ENCODE data around the gene TIAM2.

Gene TIAM2

DNA sequence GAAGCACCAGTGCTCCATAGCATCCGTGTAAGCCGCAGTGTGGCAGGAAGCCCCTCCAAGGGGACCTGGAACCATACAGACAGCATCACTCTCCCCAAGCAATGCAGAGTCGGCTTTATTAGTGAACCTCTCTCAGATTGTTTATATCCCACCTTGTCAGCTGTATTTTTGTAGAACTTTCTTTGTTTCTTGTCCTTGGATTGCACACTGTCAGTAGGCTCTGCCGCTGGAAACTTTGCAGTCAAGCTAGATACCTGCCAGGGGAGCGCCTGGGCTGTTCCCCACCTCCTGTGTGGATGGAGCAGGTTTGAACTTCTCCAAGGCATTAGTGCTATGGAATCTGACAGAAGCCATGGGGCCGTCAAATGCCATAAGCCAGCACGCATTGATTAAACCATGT is 250.1 kb downstream of the TIAM2 start:
- DNase-seq, result no peak

DNA sequence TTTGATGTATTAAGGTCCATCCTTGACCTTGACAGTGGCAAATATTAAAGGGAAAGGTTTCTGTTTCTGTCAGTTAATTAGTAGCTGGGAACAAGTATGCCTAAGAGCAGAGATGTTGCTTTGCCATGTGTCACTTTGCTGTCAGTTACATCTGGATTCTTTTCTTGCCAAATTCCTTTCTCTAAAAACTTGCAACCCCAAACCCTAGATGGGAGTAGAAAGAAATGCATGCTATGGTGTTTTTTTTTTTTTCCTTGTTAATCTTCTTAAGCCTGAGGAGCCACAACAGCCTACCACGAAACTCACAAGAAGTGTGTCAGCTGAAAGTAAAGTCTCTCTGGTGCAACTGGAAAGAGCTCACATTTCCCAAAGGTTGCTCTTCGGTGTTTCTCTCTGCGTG is 250.7 kb downstream of the TIAM2 start:
- no peak for DNase-seq

DNA sequence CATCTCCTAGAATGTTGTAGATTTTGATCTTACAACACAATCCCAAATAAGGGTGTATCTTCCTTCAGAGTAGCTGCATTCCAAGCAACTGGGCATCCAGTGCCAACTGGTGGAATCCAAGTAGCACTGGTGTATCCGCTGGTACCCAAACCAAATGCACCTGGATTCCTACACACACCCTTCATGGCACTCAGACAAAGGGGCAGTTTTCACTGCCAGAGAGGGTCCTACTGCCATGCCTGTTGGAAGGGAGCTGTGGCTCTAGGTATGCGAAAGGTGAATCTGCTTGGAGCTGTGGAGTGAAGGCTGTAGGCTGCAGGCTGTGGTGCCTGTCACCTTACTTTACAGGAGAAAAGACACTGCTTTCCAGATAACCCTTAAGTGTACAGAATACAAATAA is 251.7 kb downstream of the TIAM2 start:
- no peak for DNase-seq

DNA sequence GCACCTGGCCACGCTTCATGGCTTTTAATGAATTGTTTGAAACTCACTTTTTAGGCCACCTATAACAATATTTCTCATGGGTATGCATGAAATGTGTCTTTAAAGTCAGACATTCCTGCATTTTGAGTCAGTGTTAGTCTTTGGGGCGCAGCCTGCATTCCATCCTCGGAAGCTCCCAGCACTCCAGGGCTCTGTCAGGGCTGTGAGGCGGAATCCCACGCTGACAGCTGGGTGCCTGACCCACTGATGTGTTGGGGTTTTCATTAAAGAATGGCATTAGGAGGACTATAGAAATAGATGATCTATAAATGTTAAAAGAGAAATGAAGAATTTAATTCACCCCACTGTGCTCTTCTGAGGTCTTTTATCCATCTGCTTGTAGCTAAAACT is 252.5 kb downstream of the TIAM2 start:
- DNase-seq, result no peak

DNA sequence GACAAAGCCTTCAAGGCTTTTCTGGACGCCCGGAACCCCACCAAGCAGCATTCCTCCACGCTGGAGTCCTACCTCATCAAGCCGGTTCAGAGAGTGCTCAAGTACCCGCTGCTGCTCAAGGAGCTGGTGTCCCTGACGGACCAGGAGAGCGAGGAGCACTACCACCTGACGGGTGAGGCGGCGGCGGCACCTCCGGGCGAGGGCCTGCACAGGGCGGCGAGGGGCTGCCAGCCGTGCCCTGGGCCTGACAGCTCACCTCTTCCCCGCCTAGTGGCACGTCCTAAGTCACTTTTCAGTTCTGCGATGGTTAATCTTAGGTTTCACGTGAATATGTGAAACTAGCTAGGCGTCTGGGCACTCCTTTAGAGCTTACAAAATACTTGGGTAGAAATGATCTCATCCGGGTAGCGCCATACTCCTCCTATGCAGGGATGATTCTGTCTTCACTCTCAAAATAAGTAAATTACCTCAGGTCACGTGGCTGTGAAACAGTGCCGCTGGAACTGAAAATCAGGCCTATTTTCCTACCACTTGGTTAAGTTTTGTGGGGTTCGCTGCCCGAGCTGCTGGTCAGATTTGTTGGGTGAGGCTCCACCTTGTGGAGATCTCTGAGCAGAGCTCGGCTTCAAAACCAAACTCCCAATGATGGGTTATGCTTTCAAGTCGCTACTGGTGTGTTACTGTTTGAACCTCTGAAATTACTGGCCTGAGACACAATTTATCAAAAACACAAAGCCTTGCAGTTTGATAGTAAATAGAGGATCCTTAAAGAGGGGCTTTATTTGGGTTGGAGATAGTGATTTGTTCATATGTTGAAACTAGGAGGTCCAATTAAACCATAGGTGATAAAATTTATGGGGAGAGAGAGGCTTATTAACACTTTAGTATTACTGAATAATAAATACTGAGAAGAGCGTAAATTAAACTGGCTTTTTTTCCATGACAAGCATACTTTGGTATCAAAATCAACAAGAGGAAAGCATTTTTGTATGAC is 253.2 kb downstream of the TIAM2 start:
- no peak for DNase-seq

DNA sequence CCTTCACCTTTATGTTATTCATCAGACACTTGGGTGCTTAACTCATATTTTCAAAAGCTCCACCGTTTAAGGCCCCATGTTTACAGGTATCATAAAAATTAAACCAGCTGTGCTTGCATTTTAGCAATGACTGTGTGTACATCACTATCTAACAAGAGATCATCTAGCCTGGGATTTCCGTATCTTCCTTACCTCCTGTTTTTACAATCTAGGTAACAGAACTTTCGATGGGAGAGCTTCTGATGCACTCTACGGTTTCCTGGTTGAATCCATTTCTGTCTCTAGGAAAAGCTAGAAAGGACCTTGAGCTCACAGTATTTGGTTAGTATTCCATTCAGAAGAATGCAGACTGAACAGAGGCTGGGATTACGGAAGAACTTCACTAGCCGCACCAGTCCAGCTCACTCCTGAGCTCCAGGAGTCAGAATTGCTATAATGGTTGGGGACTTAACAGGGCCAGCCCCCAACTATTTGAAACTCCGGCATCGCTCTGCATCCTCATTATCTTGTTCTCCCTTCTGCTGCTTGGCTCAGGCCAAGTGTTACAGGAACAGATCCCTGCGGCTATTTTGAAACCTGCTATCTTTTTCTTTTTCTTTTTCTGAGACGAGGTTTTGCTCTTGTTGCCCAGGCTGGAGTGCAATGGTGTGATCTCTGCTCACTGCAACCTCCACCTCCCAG is 255.7 kb downstream of the TIAM2 start:
- DNase-seq, result no peak

DNA sequence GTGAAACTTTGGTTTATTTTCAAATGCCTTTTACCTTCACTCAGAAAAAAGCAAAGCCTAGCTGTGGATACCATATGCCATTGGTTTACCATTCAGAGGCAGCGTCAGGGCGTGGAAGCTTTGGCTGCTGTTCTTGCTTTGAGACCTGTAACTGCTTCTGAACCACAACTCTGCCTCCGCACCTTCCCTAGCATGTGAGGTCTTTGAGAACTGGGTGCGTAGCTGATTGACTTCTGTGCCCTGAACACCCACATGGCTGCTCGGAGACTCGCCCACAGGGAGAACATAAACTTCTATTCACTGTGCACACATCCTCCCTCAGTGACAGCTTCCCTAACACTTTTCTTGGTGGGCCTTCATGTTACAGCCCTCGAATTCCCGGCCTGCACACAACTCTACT is 257.5 kb downstream of the TIAM2 start:
- no peak for DNase-seq

DNA sequence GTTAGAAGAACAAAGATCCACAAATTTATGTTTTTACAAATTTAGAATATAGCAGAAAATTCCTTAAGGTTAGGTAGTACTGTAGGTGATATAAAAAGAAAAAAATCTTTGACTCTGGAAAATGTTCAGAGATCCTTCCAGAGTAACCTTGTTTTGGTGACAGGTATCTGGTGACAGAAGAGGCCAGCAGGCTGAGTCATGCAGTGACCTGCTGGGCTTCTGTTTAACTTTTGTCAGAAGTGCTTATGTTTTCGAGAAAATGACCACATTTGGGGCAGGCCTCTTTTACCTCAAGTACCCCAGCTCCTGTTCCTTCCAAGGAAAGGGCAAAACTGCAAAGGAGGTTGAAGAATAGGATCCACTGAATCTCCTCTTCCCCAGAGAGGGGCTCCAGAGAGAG is 258.2 kb downstream of the TIAM2 start:
- DNase-seq, result no peak

DNA sequence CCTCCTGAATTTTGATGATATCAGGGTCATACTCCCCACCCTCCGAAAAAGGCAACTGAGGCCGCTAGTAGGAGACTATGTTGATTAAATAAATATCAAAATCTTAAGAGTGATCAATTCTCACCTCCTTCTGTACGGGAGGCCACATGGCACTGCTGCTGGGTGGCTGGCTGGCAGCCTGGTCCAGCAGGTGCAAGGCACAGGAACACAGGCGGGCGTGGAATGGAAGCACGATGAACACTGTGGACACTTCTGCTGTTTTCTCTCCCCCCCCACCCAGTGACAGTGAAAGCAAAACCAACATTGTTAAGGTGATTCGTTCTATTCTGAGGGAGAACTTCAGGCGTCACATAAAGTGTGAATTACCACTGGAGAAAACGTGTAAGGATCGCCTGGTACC is 259.0 kb downstream of the TIAM2 start:
- no peak for DNase-seq

DNA sequence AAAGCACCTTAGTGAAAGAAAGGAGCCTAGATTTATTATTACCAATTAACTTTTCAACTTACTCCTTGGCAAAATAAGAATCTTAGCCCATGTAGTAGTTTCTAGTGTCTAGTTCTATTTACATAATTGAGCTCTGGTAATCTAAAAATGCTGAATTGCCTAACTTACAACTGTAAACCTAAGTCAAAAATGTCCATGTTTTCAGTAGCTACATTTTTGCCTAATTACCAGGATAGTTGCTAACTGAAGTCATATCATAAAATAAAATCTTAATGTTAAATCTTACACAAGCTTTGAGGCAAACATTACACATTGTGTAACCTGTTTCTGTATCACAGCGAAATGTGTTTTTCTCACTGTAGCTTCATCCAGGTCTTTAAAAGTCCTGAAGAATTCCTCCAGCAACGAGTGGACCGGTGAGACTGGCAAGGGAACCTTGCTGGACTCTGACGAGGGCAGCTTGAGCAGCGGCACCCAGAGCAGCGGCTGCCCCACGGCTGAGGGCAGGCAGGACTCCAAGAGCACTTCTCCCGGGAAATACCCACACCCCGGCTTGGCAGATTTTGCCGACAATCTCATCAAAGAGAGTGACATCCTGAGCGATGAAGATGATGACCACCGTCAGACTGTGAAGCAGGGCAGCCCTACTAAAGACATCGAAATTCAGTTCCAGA is 261.1 kb downstream of the TIAM2 start:
- no peak for DNase-seq

DNA sequence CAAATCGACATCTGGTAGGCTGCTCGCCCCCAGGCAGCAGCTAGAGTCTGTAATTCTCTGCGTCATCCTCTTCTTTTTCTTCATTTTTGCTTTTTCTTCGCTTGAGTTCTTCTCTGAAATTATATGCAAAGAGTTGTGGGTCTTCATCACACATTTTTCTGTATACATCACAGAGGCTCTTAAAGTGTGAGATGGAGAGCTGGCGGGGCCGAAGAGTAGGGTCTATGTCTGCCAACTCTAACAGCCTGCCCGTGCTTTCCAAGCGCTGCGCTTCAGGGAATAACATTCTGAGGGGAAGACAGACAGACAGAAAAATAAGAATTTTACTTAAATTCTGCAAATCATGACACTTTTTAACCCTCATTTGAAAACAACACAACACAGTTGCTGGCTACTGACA is 262.7 kb downstream of the TIAM2 start:
- DNase-seq, result no peak

DNA sequence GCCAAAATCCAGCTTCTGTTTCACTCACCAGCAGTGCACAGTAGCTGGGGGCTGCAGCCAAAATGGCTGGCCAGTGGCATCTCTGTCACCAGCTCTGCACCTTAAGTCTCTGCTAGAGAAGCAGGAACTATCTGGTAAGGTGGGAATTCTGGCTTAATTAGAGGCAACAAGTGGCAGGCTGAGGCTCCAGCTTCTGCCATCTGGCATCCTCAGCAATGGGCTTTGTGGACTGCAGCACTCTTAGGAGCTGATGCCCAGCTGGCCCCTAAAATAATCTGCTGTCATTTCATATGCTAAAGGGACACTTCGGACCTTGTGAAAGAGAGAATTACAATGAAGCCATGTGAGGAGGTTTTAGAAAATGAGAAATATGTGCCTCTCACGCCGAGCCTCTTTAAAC is 264.1 kb downstream of the TIAM2 start:
- no peak for DNase-seq

DNA sequence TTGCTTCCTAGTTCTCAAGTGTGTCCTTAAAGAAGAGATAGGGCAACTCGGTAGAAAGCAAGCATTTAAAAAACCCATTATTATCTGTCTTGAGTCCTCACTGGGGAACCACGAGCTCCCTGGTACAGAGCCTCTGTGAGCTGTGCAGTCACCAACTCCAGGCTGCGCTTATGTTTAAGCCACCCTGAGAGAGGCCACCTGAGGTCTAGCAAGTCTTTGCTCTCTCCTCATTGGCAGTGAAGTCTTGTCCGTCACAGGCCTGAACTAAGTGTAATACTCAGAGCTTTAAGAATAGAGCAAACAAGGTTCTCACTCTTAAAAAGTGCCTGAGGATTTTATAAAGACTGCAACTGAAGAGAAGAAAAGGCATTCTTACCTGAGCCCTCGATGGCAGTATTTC is 264.8 kb downstream of the TIAM2 start:
- no peak for DNase-seq

DNA sequence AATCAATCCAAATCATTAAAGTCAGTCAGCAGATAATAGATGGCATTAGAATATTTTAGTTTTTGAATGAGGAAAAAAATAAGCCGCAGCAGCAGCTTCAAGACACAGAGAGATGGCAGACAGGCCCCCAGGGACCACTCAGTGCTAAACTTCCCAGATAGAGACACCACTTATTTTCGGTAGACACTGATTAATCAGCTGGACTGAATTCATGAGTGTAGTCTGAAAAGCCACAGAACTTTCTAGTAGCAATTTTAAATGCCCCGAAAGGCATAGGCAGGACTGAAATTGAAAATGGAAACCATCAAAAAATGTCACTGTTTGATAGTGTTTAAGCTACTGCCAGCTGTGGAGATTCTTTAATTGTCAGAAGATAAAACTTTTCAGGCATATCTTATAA is 265.6 kb downstream of the TIAM2 start:
- no peak for DNase-seq

DNA sequence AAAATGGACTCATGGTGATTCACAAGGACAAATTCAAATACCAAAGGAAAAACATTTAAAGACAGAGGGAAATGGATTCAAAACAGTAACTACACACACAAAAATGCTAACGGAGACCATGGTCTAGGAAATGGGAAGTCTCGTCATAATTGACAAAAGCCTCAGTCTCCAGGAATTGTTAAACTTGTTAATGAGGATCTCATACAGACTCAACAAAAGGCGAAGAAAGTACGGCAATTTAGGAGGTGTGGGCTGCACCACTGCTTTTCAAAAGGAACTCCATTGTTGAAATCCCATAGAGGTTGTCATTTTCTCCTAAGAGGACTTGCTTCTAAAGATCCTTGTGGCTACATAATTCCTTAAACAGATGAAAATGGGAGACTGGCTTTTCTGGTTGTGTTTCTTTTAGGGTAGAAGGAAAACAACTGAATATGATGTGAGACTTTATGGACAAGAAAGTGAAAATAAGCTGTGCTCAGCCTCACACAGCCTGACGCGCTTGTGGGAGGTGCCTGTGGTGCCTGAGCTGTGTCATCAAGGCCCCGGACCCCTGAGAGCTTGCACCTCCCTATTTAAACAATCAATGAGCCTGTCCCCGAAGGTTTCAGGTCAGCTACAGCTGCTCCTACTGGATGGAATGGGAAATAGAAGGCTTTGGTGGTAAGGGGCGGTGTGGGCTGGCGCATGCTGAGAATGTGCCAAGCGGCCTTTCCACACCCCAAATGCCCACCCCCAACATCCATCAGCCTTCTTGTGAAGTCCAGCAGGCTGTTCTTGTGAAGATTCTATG is 266.2 kb downstream of the TIAM2 start:
- DNase-seq, result no peak

DNA sequence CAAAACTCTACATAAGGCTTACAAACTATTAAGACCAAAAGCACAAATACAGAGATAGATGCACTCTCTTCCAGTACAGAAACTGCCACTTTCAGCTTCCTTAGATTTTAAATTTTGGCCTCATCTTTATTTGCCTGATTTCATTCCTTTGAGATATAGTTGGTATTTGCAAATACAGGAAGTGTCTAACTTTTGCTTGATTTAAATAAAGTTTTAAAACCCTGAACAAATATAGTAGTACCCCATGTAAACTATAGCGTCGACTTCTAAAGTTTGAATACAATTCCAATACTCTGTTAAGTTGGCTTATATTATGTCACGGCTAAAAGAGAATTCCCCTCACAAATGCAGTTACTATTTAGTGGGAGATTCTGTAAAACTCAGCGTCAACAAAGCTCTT is 267.5 kb downstream of the TIAM2 start:
- DNase-seq, result no peak

DNA sequence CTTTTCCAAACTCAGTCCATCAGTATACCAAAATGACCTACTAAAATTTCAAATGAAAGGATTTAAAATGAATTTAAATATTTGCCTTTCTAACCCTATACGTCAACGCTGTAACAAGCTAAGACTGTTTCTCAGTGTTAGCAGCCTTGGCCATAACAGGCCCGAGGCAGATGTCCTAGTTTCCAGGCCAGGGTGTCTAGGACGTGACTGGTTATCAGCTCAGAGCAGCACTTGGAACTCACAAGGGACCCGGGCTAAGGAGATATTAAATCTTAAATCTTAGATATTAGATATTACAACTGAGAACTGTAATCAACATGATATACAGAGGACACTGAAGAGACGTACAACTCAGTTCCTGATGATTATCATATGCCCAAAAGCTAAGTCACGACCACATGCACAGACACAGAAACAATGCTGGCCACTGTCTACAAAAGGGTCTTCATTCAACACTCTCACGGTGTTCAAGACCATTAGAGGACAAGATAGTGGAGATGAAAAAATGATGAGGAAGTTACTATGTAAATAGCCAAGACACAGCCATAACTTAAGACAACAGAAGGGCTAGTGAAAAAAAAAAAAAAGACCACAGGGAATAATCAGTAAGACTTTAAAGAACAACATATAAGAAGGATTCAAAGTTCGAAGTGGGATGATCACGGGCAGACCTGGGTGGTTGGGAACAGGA is 268.4 kb downstream of the TIAM2 start, which contains the start of gene CLDN20:
Gene CLDN20 (plus strand): TSS at position 641 of the 691 bp plus-strand sequence. CDS start 11,707 bp downstream, outside the sequence.
- DNase-seq, result no peak

DNA sequence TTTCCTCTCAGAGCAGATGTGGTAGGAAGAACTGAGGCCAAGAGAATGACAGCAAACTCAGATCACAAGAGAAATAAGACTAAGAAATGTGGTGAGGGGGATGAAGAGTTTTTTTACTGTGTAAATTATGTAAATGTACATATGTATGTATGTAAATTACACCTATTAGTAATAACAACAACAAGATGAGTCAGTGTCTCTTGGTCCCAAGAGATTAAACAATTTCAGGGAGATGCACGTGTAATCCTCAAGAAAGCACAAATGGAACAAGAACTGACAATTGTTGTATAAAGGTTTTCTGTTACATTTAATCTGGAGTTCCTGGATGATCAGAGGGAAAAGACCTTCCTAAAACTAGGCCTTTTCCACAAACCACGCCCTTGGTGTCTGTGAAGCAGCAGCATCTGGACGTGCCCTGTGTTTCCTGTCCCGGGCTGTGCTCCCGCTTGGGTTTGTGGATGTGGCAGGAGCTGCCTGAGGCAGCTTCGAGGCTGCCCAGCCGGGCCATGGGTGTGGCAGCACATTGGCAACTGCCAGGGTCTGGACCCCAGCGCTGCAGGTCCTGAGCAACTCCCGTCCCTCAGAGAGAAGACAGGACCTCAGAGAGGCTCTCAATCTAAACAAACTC is 269.7 kb downstream of the TIAM2 start:
- DNase-seq, result no peak

DNA sequence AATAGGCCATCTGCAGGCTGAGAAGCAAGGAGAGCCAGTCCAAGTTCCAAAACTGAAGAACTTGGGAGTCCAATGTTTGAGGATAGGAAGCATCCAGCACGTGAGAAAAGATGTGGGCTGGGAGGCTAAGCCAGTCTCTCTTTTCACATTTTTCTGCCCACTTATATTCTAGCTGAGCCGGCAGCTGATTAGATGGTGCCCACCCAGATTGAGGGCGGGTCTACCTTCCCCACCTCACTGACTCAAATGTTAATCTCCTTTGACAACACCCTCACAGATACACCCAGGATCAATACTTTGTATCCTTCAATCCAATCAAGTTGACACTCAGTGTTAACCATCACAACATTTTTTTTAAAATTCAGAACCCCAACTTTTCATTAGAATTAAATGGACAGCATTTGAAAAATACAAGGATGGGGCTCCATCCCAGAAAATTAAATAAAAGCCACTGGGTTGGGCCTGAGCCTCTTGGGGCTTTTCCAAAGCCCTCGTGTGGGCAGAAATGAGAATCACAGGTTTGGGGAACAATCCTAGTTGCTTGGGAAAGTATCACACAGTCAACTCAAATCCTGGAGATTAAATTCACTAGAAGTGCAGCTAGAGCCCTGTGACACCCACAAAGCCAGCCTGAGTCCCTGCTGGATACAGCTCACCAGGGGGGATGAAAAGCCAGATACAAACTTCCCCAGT is 270.9 kb downstream of the TIAM2 start:
- DNase-seq, result no peak

DNA sequence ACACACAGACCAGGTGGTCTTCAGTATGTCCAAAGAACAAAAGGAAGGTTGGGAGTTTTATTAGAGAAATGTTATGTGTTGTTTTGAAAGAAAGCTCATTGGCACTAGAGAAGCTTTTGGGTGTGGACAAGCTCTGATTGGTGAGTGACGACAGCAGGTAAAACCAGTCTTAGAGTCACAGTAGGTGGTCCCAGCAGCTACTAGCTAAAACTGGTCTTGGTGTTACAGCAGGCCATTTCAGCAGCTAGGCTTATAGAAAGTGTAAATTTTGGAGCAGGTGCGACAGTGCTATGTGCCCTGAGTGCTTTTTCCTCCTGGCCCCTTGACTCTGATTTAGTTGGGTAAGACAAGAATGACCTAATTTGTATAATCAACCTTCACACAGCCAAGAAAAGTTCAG is 272.3 kb downstream of the TIAM2 start:
- DNase-seq, result no peak

Measured in activated T-cell treated with anti-CD3 and anti-CD28 coated beads, Interleukin-2, amount 50 U/mL, for 1 hour (primary cell).